ENCODE results near the gene ATF6. TPM values are rescaled to one million over a fixed set of nuclear protein-coding genes. Genes with fewer than 3 reads are reported as not detected.

ATF6 gene
- total RNA-seq, 1 experiment from 2014 or later: 16.4 TPM

- Histone ChIP-seq H3K9me3 (ENCODE audit: control insufficient read depth, insufficient read depth, low read depth, low read length) (no peaks in the 10 kb centered on the region), H3K27me3 (ENCODE audit: control insufficient read depth, insufficient read depth, low read length) (no peaks in the 10 kb centered on the region), H3K4me3 (ENCODE audit: low read depth in 2 of 2, low read length in 2 of 2) (no peak overlapping the region), H3K36me3 (ENCODE audit: control insufficient read depth, insufficient read depth, low read length) (no peaks in the 10 kb centered on the region), H3K4me1 (ENCODE audit: control insufficient read depth, insufficient read depth, low read length) (no peaks in the 10 kb centered on the region), H3K27ac (ENCODE audit: low read length) (no peak overlapping the region)
- POLR2A ChIA-PET: no interaction called here
- TF ChIP-seq, protein P1, sequence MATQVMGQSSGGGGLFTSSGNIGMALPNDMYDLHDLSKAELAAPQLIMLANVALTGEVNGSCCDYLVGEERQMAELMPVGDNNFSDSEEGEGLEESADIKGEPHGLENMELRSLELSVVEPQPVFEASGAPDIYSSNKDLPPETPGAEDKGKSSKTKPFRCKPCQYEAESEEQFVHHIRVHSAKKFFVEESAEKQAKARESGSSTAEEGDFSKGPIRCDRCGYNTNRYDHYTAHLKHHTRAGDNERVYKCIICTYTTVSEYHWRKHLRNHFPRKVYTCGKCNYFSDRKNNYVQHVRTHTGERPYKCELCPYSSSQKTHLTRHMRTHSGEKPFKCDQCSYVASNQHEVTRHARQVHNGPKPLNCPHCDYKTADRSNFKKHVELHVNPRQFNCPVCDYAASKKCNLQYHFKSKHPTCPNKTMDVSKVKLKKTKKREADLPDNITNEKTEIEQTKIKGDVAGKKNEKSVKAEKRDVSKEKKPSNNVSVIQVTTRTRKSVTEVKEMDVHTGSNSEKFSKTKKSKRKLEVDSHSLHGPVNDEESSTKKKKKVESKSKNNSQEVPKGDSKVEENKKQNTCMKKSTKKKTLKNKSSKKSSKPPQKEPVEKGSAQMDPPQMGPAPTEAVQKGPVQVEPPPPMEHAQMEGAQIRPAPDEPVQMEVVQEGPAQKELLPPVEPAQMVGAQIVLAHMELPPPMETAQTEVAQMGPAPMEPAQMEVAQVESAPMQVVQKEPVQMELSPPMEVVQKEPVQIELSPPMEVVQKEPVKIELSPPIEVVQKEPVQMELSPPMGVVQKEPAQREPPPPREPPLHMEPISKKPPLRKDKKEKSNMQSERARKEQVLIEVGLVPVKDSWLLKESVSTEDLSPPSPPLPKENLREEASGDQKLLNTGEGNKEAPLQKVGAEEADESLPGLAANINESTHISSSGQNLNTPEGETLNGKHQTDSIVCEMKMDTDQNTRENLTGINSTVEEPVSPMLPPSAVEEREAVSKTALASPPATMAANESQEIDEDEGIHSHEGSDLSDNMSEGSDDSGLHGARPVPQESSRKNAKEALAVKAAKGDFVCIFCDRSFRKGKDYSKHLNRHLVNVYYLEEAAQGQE (IDR thresholded peaks at IDR 0.05; ENCODE audit: insufficient read depth in 1 of 2, low read depth in 2 of 2, low read length in 1 of 2): no peak
- TF ChIP-seq POLR2AphosphoS5 (IDR thresholded peaks at IDR 0.05; ENCODE audit: low read depth, low read length): no peak
- TF ChIP-seq SIN3A (IDR thresholded peaks at IDR 0.05; ENCODE audit: borderline replicate concordance, insufficient read depth, low read depth, low read length): no peak
- no peak for TF ChIP-seq TCF7L2 (IDR thresholded peaks at IDR 0.05; ENCODE audit: low read depth, low read length)
- TF ChIP-seq, protein P2, sequence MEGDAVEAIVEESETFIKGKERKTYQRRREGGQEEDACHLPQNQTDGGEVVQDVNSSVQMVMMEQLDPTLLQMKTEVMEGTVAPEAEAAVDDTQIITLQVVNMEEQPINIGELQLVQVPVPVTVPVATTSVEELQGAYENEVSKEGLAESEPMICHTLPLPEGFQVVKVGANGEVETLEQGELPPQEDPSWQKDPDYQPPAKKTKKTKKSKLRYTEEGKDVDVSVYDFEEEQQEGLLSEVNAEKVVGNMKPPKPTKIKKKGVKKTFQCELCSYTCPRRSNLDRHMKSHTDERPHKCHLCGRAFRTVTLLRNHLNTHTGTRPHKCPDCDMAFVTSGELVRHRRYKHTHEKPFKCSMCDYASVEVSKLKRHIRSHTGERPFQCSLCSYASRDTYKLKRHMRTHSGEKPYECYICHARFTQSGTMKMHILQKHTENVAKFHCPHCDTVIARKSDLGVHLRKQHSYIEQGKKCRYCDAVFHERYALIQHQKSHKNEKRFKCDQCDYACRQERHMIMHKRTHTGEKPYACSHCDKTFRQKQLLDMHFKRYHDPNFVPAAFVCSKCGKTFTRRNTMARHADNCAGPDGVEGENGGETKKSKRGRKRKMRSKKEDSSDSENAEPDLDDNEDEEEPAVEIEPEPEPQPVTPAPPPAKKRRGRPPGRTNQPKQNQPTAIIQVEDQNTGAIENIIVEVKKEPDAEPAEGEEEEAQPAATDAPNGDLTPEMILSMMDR (IDR thresholded peaks at IDR 0.05): no peak
- DNase-seq (ENCODE audit: low read depth, low spot score) (no peak), ATAC-seq (no peak)
- in situ Hi-C loops (cut with HindIII; ENCODE audit: low pct_unique_long_range_greater_than_20kb, low sequenced_read_pairs): no loop called here
- BruUV-seq (replicated peaks): no TSS peak
- CTCF ChIA-PET: no interaction called here
- intact Hi-C loops (cut with micrococcal nuclease; ENCODE audit: unreplicated experiment): no loop called here
Observed at GRCh38 chr1:161843156-161843555, 77.0 kb downstream of the ATF6 start.

- ATAC-seq (no peak), DNase-seq (ENCODE audit: low read depth, low spot score) (no peak)
- no peaks in the 10 kb centered on the region for H3K4me1 ChIP-seq (ENCODE audit: control insufficient read depth, insufficient read depth, low read length)
- TF ChIP-seq, protein P1 (IDR thresholded peaks at IDR 0.05; ENCODE audit: insufficient read depth in 1 of 2, low read depth in 2 of 2, low read length in 1 of 2): no peak
- TF ChIP-seq, protein P2 (IDR thresholded peaks at IDR 0.05): no peak
- no peak for TF ChIP-seq SIN3A (IDR thresholded peaks at IDR 0.05; ENCODE audit: borderline replicate concordance, insufficient read depth, low read depth, low read length)
- no peak for TF ChIP-seq POLR2AphosphoS5 (IDR thresholded peaks at IDR 0.05; ENCODE audit: low read depth, low read length)
- TF ChIP-seq TCF7L2 (IDR thresholded peaks at IDR 0.05; ENCODE audit: low read depth, low read length): no peak
- CTCF ChIA-PET: no interaction called here
- H3K9me3 ChIP-seq (ENCODE audit: control insufficient read depth, insufficient read depth, low read depth, low read length): no peaks in the 10 kb centered on the region
- no peaks in the 10 kb centered on the region for H3K27me3 ChIP-seq (ENCODE audit: control insufficient read depth, insufficient read depth, low read length)
- BruUV-seq (replicated peaks): no TSS peak
- no peak overlapping the region for H3K27ac ChIP-seq (ENCODE audit: low read length)
- in situ Hi-C loops (cut with HindIII; ENCODE audit: low pct_unique_long_range_greater_than_20kb, low sequenced_read_pairs) (no loop called here), intact Hi-C loops (cut with micrococcal nuclease; ENCODE audit: unreplicated experiment) (no loop called here)
- POLR2A ChIA-PET: no interaction called here
- no peak overlapping the region for H3K4me3 ChIP-seq (ENCODE audit: low read depth in 2 of 2, low read length in 2 of 2)
- no peaks in the 10 kb centered on the region for H3K36me3 ChIP-seq (ENCODE audit: control insufficient read depth, insufficient read depth, low read length)
Observed at GRCh38 chr1:161844696-161845095, 78.6 kb downstream of the ATF6 start.

All from Panc1 (cell line).